ENCODE results near the gene WNT2B. TPM values are rescaled to one million over a fixed set of nuclear protein-coding genes. Genes with fewer than 3 reads are reported as not detected.

WNT2B gene
- total and polyA plus RNA-seq, 10 of the 15 experiments (the other 5 are each of a cell fraction or from before 2014, with no cell fraction given), result 0.02 to 1.1 (median 0.14) TPM

DNA sequence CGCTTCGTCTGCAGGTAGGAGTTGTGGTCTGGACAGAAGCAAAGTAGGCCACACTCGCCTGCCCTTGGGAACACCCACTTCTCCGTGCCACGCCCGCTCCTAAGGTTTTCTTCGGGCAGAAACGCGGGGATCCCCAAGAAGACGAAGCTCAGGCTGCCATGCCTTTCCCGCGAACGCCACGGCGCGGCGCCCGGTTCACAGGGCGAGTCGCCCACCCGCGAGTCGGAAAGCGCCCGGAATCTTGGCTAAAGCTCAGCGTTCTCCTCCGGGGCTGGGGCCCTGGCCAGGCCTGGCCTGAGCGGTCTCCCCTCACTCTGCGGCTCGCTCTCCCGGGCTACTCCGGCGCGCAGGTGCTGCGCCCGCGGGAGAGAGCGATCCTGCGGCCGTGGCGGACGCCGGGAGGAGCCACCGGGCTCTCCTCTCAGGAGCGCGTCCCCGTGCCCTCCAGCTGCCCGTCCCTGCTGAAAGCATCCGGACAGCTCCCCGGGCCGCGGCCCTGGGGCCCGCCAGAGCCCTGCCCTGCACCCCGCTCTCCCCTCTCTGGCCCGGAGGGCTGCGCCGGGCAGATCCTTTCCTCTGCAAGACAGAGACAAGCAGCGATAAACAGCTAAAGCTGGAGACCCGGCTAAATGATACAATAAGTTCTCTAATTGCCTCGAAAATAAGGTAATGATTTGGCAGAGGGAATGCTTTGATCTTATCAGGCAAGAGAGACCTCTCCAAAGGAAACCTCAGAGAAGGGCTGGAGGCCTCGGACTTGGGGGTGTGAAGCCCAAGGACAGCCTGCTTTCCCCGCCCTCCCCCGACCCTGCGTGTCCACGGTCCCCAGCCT lies 6.7 kb upstream of the WNT2B start:
- peaks cover 3 to 5% of the 10 kb centered on the region in 2 experiments; a peak in 2 of 4 replicates for H3K27me3 ChIP-seq (replicated peaks in 1 of 2; ENCODE audit: control insufficient read depth in 2 of 2, insufficient read depth in 2 of 2, low read length in 1 of 2)
- in situ Hi-C loops (cut with MboI) (loop anchor here (5.0 kb wide), 1 partner anchor 205 kb away; the partner anchor contains the start of gene RHOC), intact Hi-C loops (cut with micrococcal nuclease; ENCODE audit: unreplicated experiment) (loop anchor here (1.0 to 2.0 kb wide), 2 partner anchors 113 to 205 kb away; partner anchors contain the start of gene RHOC)
- H3K36me3 ChIP-seq (ENCODE audit: control insufficient read depth in 2 of 2, insufficient read depth in 2 of 2, low read length in 1 of 2), result no peaks in the 10 kb centered on the region
- FAIRE-seq, result peak; percentile 52
- H4K20me1 ChIP-seq (ENCODE audit: control insufficient read depth, insufficient read depth), result no peaks in the 10 kb centered on the region
- H3K79me2 ChIP-seq (ENCODE audit: control insufficient read depth, insufficient read depth, low read length), result no peaks in the 10 kb centered on the region
- H3K27ac ChIP-seq (ENCODE audit: control insufficient read depth, insufficient read depth), result no peak overlapping the region
- H3K9me3 ChIP-seq (replicated peaks; ENCODE audit: control insufficient read depth, insufficient read depth, low read length), result no peaks in the 10 kb centered on the region
- BruUV-seq (replicated peaks), result no TSS peak
- H3K4me3 ChIP-seq, result peak overlapping the region; percentile 50; the same call in 1 of the 2 replicates
- H3K4me1 ChIP-seq (ENCODE audit: control insufficient read depth, insufficient read depth, low read length), result no peaks in the 10 kb centered on the region
- POLR2A ChIA-PET, result interaction anchor here (1.1 to 1.3 kb wide), 2 partner anchors 108 to 206 kb away, joined by 4 to 6 read pairs; no protein-coding TSS in a partner anchor
- SMC1A ChIA-PET (ENCODE audit: uncharacterized antibody, unreplicated experiment), result interaction anchor here (0.6 to 3.4 kb wide), 18 partner anchors 36 to 215 kb away, joined by 3 to 26 read pairs (median 4); partner anchors contain the start of genes CTTNBP2NL and RHOC
- no peak overlapping the region for H3K9ac ChIP-seq (ENCODE audit: control insufficient read depth, insufficient read depth, low read length)
- H2AFZ ChIP-seq (ENCODE audit: control insufficient read depth, low read depth, low read length), result peak overlapping the region; percentile 56
- peak overlapping the region; percentile 90 for H3K4me2 ChIP-seq (ENCODE audit: control insufficient read depth, insufficient read depth)
- ATAC-seq, result peak; percentile 78
- 26% methylated on average over 51 of the region's 65 CpGs for WGBS (ENCODE audit: insufficient coverage, insufficient replicate concordance, low lambda C conversion rate, missing lambda C conversion rate)
- CTCF ChIA-PET, result interaction anchor here (0.6 to 3.7 kb wide), 36 partner anchors 9 to 214 kb away, joined by 3 to 43 read pairs (median 5); partner anchors contain the start of genes CTTNBP2NL, MOV10, PPM1J and RHOC
- RAD21 ChIA-PET (ENCODE audit: unreplicated experiment), result interaction anchor here (0.9 to 1.8 kb wide), 20 partner anchors 15 to 302 kb away, joined by 3 to 25 read pairs (median 4); partner anchors contain the start of genes CTTNBP2NL, PPM1J, RHOC and ST7L
- DNase-seq (ENCODE audit: low read depth, low spot score), result no peak
- TF ChIP-seq MEF2A (IDR thresholded peaks at IDR 0.05; ENCODE audit: insufficient read depth, low read depth, low read length) (no peak), ZNF384 (IDR thresholded peaks at IDR 0.05; ENCODE audit: borderline replicate concordance, low read depth, low read length) (no peak), YY1 (IDR thresholded peaks at IDR 0.05; ENCODE audit: low read depth, low read length) (peak; percentile 63; the same call in 1 of the 2 replicates), NR2F1 (conservative IDR thresholded peaks at IDR 0.05) (no peak), HDAC6 (IDR thresholded peaks at IDR 0.05; ENCODE audit: unreplicated experiment) (peak; percentile 69), DPF2 (IDR thresholded peaks at IDR 0.05) (0 out of 2 replicates have a peak, but pooled peaks have one; percentile 24), MYC (IDR thresholded peaks at IDR 0.05; ENCODE audit: insufficient read depth, insufficient read length, insufficient replicate concordance, low read length, severe bottlenecking) (no peak), SMC3 (IDR thresholded peaks at IDR 0.05; ENCODE audit: borderline replicate concordance, low read length) (peak; percentile 65), SMAD5 (IDR thresholded peaks at IDR 0.05; ENCODE audit: low read depth) (no peak), RBBP5 (conservative IDR thresholded peaks at IDR 0.05) (no peak), IKZF1 (conservative IDR thresholded peaks at IDR 0.05) (peak; percentile 67), ZBED1 (IDR thresholded peaks at IDR 0.05; ENCODE audit: borderline replicate concordance) (no peak), ZZZ3 (IDR thresholded peaks at IDR 0.05; ENCODE audit: control insufficient read depth, insufficient read length, low read depth) (no peak)
- TF ChIP-seq, protein P1, sequence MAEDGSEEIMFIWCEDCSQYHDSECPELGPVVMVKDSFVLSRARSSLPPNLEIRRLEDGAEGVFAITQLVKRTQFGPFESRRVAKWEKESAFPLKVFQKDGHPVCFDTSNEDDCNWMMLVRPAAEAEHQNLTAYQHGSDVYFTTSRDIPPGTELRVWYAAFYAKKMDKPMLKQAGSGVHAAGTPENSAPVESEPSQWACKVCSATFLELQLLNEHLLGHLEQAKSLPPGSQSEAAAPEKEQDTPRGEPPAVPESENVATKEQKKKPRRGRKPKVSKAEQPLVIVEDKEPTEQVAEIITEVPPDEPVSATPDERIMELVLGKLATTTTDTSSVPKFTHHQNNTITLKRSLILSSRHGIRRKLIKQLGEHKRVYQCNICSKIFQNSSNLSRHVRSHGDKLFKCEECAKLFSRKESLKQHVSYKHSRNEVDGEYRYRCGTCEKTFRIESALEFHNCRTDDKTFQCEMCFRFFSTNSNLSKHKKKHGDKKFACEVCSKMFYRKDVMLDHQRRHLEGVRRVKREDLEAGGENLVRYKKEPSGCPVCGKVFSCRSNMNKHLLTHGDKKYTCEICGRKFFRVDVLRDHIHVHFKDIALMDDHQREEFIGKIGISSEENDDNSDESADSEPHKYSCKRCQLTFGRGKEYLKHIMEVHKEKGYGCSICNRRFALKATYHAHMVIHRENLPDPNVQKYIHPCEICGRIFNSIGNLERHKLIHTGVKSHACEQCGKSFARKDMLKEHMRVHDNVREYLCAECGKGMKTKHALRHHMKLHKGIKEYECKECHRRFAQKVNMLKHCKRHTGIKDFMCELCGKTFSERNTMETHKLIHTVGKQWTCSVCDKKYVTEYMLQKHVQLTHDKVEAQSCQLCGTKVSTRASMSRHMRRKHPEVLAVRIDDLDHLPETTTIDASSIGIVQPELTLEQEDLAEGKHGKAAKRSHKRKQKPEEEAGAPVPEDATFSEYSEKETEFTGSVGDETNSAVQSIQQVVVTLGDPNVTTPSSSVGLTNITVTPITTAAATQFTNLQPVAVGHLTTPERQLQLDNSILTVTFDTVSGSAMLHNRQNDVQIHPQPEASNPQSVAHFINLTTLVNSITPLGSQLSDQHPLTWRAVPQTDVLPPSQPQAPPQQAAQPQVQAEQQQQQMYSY (CRISPR knock-in tag; IDR thresholded peaks at IDR 0.05), result no peak
- TF ChIP-seq, protein P2, sequence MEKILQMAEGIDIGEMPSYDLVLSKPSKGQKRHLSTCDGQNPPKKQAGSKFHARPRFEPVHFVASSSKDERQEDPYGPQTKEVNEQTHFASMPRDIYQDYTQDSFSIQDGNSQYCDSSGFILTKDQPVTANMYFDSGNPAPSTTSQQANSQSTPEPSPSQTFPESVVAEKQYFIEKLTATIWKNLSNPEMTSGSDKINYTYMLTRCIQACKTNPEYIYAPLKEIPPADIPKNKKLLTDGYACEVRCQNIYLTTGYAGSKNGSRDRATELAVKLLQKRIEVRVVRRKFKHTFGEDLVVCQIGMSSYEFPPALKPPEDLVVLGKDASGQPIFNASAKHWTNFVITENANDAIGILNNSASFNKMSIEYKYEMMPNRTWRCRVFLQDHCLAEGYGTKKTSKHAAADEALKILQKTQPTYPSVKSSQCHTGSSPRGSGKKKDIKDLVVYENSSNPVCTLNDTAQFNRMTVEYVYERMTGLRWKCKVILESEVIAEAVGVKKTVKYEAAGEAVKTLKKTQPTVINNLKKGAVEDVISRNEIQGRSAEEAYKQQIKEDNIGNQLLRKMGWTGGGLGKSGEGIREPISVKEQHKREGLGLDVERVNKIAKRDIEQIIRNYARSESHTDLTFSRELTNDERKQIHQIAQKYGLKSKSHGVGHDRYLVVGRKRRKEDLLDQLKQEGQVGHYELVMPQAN (conservative IDR thresholded peaks at IDR 0.05), result no peak
- TF ChIP-seq, protein P3, sequence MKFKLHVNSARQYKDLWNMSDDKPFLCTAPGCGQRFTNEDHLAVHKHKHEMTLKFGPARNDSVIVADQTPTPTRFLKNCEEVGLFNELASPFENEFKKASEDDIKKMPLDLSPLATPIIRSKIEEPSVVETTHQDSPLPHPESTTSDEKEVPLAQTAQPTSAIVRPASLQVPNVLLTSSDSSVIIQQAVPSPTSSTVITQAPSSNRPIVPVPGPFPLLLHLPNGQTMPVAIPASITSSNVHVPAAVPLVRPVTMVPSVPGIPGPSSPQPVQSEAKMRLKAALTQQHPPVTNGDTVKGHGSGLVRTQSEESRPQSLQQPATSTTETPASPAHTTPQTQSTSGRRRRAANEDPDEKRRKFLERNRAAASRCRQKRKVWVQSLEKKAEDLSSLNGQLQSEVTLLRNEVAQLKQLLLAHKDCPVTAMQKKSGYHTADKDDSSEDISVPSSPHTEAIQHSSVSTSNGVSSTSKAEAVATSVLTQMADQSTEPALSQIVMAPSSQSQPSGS (IDR thresholded peaks at IDR 0.05; ENCODE audit: low read length), result no peak
